Astrocyte of the cerebellum (primary cell): ENCODE data around the gene FRMPD4.

ENCODE experiments used
- DNase-seq: peaks from one replicate; pipeline ENCODE4 v3.0.0-alpha.2; 2011; ENCODE audit warnings: low read depth
- H3K4me3 ChIP-seq: 2 replicates; pipeline ENCODE4 v1.5.1; 2011; ENCODE audit warnings: mild to moderate bottlenecking, low read depth, low read length, moderate library complexity
- in situ Hi-C: cut with HindIII; loops from 2 replicates; pipeline ENCODE4 v1.10.0; 2017; ENCODE audit warnings: low sequenced_read_pairs
- TF ChIP-seq, protein P1 (sequence below): IDR thresholded peaks from 2 replicates; pipeline ENCODE4 v1.5.1; 2012; ENCODE audit warnings: low read length, low read depth, moderate library complexity, mild to moderate bottlenecking; ENCODE audit errors: missing control alignments

The FRMPD4 gene

DNA sequence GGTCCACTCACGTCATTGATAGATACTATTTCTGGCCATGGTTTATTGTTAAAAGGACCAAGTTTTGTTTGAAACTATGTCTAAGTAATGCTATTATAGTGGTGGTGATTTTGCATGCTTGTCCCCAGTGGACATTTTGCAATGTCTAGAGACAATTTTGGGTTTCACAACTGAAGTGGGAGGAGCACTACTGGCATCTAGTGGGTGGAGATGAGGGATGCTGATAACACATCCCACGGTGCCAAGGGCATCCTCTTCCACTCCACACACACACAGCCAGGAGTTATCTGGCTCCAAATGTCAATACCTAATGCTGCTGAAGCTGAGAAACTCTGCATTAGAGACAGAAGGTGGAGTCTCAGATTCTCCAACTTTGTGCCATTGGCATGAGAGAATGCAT lies 131.2 kb downstream of the FRMPD4 start:
- TF ChIP-seq, protein P1, sequence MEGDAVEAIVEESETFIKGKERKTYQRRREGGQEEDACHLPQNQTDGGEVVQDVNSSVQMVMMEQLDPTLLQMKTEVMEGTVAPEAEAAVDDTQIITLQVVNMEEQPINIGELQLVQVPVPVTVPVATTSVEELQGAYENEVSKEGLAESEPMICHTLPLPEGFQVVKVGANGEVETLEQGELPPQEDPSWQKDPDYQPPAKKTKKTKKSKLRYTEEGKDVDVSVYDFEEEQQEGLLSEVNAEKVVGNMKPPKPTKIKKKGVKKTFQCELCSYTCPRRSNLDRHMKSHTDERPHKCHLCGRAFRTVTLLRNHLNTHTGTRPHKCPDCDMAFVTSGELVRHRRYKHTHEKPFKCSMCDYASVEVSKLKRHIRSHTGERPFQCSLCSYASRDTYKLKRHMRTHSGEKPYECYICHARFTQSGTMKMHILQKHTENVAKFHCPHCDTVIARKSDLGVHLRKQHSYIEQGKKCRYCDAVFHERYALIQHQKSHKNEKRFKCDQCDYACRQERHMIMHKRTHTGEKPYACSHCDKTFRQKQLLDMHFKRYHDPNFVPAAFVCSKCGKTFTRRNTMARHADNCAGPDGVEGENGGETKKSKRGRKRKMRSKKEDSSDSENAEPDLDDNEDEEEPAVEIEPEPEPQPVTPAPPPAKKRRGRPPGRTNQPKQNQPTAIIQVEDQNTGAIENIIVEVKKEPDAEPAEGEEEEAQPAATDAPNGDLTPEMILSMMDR: no peak
- H3K4me3 ChIP-seq: no peak overlapping the region
- in situ Hi-C loops: no loop called here
- DNase-seq: no peak

DNA sequence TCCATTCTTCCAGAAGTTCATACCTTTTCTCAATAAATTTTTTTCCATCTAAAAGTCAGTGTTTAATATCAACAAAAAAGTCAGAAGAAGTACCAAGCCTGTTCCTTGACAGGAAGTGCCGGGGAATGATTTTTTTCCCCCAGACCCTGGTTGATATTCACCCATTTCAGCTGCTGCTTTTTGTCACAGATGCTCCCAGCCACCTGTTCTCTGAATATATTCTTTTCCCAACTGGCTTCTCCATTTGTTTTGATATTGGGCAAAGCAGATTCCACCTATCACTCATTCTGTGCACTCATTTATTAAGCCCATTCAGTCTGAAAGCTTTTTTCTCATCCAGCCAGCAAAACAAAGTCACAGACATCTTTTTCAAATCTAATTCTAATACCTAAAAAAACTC lies 139.9 kb downstream of the FRMPD4 start:
- no peak overlapping the region for H3K4me3 ChIP-seq
- in situ Hi-C loops: no loop called here
- no peak for DNase-seq
- TF ChIP-seq, protein P1: no peak

GRCh38 chrX:12282991-12283390 lies 144.7 kb downstream of the FRMPD4 start:
- in situ Hi-C loops: no loop called here
- TF ChIP-seq, protein P1: no peak
- no peak for DNase-seq
- no peak overlapping the region for H3K4me3 ChIP-seq

DNA sequence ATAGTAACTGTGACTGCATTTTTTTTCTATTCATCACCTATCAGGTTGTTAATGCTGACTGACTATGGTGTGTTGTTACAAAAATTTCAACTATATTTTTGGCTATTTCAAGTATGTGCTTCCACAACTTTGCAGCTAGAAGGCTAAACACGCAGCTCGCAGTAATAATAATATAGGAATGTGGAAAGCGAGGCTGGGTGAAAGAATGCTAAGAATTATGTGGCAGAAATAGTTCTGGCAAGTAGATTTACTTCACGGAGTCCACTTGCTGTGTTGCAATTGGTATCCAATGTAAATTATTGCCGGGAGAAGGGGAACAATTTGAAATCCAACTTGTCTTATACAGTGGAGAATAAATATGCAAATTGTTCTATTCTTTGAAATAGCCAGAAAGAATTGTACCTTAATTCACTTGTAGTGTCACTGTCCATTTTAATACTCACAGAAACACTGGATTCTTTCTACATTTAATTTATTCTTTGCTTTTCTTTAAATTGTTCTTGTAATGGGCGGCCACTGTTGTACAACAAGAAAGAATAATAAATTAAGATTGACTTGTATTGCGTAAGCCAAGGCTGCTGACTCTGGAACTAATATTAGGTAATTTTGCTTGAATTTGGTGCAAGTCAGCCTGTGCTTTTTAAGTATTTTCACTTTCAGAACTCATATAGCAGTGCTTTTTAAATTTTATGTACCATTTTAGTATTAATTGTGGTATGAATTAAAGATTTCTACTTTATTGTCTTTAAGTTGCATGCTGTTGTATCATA lies 154.9 kb downstream of the FRMPD4 start:
- TF ChIP-seq, protein P1: no peak
- H3K4me3 ChIP-seq: no peak overlapping the region
- DNase-seq: peak; percentile 1
- in situ Hi-C loops: no loop called here

- in situ Hi-C loops: no loop called here
- TF ChIP-seq, protein P1: no peak
- DNase-seq: no peak
- no peak overlapping the region for H3K4me3 ChIP-seq
Measured at GRCh38 chrX:12297353-12297752, 159.1 kb downstream of the FRMPD4 start.

GRCh38 chrX:12301288-12301687 lies 163.0 kb downstream of the FRMPD4 start:
- DNase-seq: no peak
- TF ChIP-seq, protein P1: no peak
- in situ Hi-C loops: no loop called here
- no peak overlapping the region for H3K4me3 ChIP-seq

DNA sequence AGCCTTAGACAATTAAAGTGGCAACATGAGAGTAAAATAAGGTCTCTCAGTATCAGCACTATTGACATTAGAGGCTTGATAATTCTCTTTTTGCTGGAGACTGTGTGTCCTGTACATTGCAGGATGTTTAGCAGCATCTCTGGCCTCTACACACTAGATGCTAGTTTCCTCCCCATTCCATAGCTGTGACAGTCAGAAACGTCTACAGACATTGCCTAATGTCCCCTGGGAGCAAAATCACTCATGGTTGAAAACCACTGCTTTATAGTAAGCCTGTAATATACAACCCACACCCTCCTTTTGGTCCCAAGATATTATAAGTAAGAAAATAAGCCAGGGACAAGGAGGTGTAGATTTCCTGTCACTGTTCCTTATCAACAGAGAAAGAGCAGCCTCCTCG lies 166.0 kb downstream of the FRMPD4 start:
- TF ChIP-seq, protein P1: no peak
- in situ Hi-C loops: no loop called here
- H3K4me3 ChIP-seq: no peak overlapping the region
- DNase-seq: no peak
